Activated CD4-positive, alpha-beta T cell treated with anti-CD3 and anti-CD28 coated beads, Interleukin-2, amount 10 ng/mL, durations not matched to agents 7 days and 5 days (primary cell): ENCODE data around the gene AGBL4. TPM values are rescaled to one million over a fixed set of nuclear protein-coding genes. Genes with fewer than 3 reads are reported as not detected.

Source experiments
- CTCF ChIA-PET: fragments of 350-600 bp; sonication (Branson Sonifier 250); formaldehyde crosslinking; loops from one replicate; lab custom pipeline; 2021; ENCODE audit warnings: antibody characterized with exemption; lab: Charles Lee
- POLR2A ChIA-PET: fragments of 350-600 bp; sonication (Branson Sonifier 250); formaldehyde crosslinking; loops from one replicate; lab custom pipeline; 2021; ENCODE audit warnings: antibody characterized with exemption; lab: Charles Lee
- DNase-seq: peaks from one replicate; pipeline ENCODE4 v3.0.0-alpha.2; 2020
- H3K27ac Mint-ChIP-seq: one replicate; pipeline ENCODE4 v1.8.0; 2021; ENCODE audit warnings: mild to moderate bottlenecking, moderate library complexity, mixed read lengths
- H3K27me3 Mint-ChIP-seq: one replicate; pipeline ENCODE4 v1.8.0; 2021; ENCODE audit warnings: mixed read lengths
- H3K36me3 Mint-ChIP-seq: one replicate; pipeline ENCODE4 v1.8.0; 2021; ENCODE audit warnings: low read depth, mixed read lengths
- H3K4me1 Mint-ChIP-seq: one replicate; pipeline ENCODE4 v1.8.0; 2021; ENCODE audit warnings: mixed read lengths
- H3K4me3 Mint-ChIP-seq: one replicate; pipeline ENCODE4 v1.8.0; 2021; ENCODE audit warnings: mild to moderate bottlenecking, moderate library complexity, mixed read lengths
- H3K9me3 Mint-ChIP-seq: one replicate; pipeline ENCODE4 v1.8.0; 2021; ENCODE audit warnings: mixed read lengths
- total RNA-seq, 2 experiments: library from RNA; stranded (reverse); gene quantifications; one replicate each; pipeline ENCODE4 v1.2.3, GENCODE V29; 2021

AGBL4 gene
- total RNA-seq, 2 experiments from 2014 or later, result not detected

DNA sequence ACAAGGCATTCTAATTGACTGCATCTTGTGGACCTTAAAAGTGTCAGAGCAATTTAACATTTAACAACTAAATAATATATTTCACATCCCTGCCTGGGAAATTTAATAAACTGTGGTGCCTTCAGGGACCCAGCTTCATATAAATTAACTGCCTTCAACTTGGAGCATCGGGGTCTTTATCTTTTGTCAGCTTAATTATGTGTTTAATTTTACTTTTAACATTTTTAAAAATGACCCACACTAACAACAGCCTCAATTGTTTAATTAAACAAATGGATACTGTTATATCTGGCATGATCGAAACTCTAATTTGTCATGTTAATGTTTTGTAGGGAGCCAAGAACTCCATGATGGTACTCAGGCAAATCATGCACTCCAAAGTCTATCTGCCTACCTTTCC lies 857.7 kb downstream of the AGBL4 start:
- Mint-ChIP-seq H3K27me3 (no peaks in the 10 kb centered on the region), H3K4me3 (no peak overlapping the region), H3K9me3 (no peaks in the 10 kb centered on the region), H3K4me1 (no peaks in the 10 kb centered on the region), H3K36me3 (no peaks in the 10 kb centered on the region), H3K27ac (no peak overlapping the region)
- ChIA-PET CTCF (no interaction called here), POLR2A (no interaction called here)
- no peak for DNase-seq

DNA sequence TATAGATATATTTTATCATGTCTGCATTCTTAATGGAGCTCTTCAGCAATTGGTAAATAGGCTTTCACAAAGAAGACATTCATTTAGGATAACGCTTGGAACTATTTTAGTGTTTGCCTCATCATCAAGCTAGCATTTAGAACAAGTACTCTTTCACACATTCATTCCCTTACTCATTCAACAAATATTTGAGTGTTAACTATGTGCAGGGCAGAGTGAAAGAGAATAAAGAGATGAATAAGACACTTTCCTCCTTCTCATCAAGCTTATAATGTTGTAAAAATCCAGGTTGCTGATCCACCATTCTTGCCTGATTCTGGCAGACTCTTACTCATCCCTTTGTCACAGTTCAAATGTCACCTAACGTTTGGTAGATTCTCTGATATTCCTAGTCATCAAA lies 860.7 kb downstream of the AGBL4 start:
- H3K4me1 Mint-ChIP-seq, result no peaks in the 10 kb centered on the region
- H3K27me3 Mint-ChIP-seq, result no peaks in the 10 kb centered on the region
- H3K4me3 Mint-ChIP-seq, result no peak overlapping the region
- DNase-seq, result no peak
- no peak overlapping the region for H3K27ac Mint-ChIP-seq
- ChIA-PET POLR2A (no interaction called here), CTCF (no interaction called here)
- no peaks in the 10 kb centered on the region for H3K36me3 Mint-ChIP-seq
- H3K9me3 Mint-ChIP-seq, result no peaks in the 10 kb centered on the region

DNA sequence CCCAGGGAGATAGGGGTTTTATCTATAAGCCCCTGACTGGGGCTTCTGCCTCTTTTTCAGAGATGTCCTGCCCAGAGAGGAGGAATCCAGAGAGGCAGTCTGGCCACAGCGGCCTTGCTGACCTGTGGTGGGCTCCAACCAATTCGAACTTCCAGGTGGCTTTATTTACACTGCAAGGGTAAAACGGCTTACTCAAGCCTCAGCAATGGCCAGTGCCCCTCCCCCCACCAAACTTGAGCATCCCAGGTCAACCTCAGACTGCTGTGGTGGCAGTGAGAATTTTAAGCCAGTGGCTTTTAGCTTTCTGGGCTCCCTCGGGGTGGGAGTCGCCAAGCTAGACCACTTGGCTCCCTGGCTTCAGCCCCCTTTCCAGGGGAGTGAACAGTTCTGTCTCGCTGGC lies 863.1 kb downstream of the AGBL4 start:
- ChIA-PET POLR2A (no interaction called here), CTCF (no interaction called here)
- no peaks in the 10 kb centered on the region for H3K36me3 Mint-ChIP-seq
- DNase-seq, result no peak
- H3K9me3 Mint-ChIP-seq, result no peaks in the 10 kb centered on the region
- no peak overlapping the region for H3K4me3 Mint-ChIP-seq
- no peaks in the 10 kb centered on the region for H3K4me1 Mint-ChIP-seq
- no peak overlapping the region for H3K27ac Mint-ChIP-seq
- no peaks in the 10 kb centered on the region for H3K27me3 Mint-ChIP-seq

DNA sequence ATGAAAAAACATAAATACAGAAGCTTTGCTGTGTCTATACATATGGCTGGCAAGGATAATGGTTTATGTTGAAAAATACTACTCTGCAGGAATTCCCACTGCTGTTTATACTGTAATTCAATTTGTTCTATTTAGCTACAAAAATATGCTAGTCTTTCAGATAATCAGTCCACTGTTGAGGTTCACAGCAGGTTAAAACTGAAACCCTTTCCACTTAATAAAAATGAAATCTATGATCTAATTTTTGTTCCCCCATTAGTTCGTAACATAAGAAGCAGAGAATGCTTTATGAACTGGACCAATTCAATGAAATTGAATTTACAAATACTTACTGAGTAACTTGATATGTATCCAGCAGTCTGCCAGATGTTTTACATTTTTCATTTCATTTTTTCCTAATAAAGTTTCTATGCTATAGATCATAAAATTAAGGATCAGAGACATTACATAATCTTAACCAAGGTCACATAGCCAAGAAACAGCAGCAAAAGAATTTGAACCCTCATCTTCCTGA lies 887.0 kb downstream of the AGBL4 start:
- no peak overlapping the region for H3K27ac Mint-ChIP-seq

DNA sequence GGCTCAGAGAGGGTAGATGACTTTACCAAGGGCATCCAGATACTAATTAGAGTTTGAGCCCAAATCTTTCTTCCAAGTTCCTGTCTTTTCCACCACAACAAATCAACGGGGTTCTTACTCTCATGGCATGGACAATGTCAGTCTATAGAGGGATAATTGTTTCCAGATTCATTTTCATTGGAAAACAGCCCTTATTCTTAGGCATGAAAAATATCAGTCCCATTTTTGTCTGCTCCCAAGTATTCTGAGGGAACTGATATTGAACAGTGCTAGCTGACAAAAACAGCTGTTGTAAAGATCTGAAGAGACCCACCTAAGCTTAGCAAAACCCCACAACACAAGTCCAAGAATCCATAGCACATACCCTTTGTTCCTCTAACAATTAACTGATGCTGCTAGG lies 898.0 kb downstream of the AGBL4 start:
- CTCF ChIA-PET, result no interaction called here
- Mint-ChIP-seq H3K4me3 (no peak overlapping the region), H3K4me1 (no peaks in the 10 kb centered on the region), H3K36me3 (no peaks in the 10 kb centered on the region), H3K27ac (no peak overlapping the region), H3K9me3 (peaks cover 7% of the 10 kb centered on the region), H3K27me3 (no peaks in the 10 kb centered on the region)
- POLR2A ChIA-PET, result no interaction called here
- no peak for DNase-seq

More for the DNA sequence above, 887.0 kb downstream of the AGBL4 start:
- DNase-seq, result no peak
- Mint-ChIP-seq H3K36me3 (no peaks in the 10 kb centered on the region), H3K4me1 (no peaks in the 10 kb centered on the region), H3K27me3 (no peaks in the 10 kb centered on the region), H3K4me3 (no peak overlapping the region), H3K9me3 (peaks cover 6% of the 10 kb centered on the region)
- CTCF ChIA-PET, result no interaction called here
- POLR2A ChIA-PET, result no interaction called here

DNA sequence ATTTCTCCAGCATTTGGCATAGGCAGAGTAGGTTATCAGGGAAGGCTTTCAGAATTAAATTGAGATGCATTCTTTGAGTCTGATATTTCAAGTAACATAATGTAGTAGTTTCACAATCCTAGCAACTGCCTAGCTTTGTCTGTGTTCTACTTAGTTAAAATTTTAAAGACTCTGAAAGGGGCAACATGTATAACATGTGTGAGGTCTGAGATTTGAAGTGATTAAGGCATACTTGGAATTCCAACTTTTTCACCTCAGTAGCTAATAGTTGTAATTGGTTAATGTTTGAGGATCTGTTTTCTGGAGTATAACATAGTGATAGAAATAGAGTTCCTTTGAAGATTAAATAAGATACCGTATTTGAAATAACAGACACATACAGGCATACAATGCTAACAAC lies 911.8 kb downstream of the AGBL4 start:
- H3K27ac Mint-ChIP-seq, result no peak overlapping the region
- no peak overlapping the region for H3K4me3 Mint-ChIP-seq
- ChIA-PET CTCF (no interaction called here), POLR2A (no interaction called here)
- DNase-seq, result no peak
- H3K4me1 Mint-ChIP-seq, result no peaks in the 10 kb centered on the region
- no peaks in the 10 kb centered on the region for H3K27me3 Mint-ChIP-seq
- no peaks in the 10 kb centered on the region for H3K36me3 Mint-ChIP-seq
- peaks cover 7% of the 10 kb centered on the region for H3K9me3 Mint-ChIP-seq

DNA sequence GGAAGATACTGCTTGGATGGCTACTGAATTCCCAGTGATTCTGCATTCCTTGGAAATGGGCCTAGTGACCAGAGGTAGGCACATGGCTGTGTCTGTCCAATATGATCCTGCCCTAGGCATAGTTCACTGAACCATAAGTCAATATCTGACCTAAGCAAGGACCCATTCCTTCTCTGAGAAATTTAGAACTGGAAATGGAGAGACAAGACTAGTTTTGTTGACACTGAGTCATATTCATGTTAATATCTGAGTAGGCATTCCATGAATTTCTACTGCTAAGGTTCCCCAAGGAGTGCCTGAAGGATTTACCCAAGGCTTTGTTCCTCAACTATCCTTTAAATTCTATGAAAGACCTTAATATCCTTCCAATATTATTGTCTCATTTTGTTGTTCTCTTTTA lies 917.3 kb downstream of the AGBL4 start:
- Mint-ChIP-seq H3K27me3 (no peaks in the 10 kb centered on the region), H3K36me3 (no peaks in the 10 kb centered on the region), H3K9me3 (no peaks in the 10 kb centered on the region), H3K4me1 (no peaks in the 10 kb centered on the region), H3K4me3 (no peak overlapping the region), H3K27ac (no peak overlapping the region)
- ChIA-PET CTCF (no interaction called here), POLR2A (no interaction called here)
- DNase-seq, result no peak

DNA sequence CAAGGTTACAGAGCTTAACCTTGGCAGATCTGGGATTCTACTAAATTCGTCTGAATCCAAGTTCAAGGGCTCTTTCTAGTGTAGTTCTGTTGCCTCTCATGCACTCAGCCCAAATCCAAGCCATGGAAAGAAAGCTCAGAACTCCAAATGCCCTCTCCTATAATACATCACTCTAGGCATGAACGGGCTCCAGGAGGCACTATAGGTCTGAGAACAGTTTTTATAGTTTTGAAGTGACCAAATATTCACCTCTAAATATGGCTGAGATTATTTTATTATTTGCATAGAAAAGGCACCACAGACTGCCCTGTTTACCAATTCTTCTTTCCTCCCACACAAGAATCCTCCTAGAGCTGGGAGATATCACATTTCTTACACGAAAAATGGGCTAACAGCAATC lies 919.2 kb downstream of the AGBL4 start:
- ChIA-PET POLR2A (no interaction called here), CTCF (no interaction called here)
- no peak overlapping the region for H3K27ac Mint-ChIP-seq
- H3K27me3 Mint-ChIP-seq, result no peaks in the 10 kb centered on the region
- H3K4me1 Mint-ChIP-seq, result no peaks in the 10 kb centered on the region
- no peaks in the 10 kb centered on the region for H3K9me3 Mint-ChIP-seq
- no peak for DNase-seq
- no peaks in the 10 kb centered on the region for H3K36me3 Mint-ChIP-seq
- no peak overlapping the region for H3K4me3 Mint-ChIP-seq

DNA sequence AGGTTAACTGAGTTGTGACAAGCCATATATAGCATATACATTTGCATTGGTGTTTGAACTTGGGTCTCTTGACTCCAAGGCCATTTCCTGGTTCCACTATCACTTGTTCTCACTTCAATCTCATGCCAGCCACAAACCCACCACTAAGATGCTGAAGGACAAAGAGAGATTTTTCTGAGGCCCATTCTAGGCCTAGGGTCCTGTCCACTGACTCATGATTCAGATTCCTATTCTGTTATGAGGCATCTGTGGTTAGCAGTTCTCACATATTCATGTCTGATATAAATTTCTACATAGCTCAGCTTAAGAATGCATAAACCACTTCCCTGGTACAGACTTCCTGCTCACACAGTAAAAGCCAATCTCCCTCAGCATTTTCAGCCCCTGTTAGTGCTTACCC lies 921.0 kb downstream of the AGBL4 start:
- Mint-ChIP-seq H3K27ac (no peak overlapping the region), H3K36me3 (no peaks in the 10 kb centered on the region)
- POLR2A ChIA-PET, result no interaction called here

DNA sequence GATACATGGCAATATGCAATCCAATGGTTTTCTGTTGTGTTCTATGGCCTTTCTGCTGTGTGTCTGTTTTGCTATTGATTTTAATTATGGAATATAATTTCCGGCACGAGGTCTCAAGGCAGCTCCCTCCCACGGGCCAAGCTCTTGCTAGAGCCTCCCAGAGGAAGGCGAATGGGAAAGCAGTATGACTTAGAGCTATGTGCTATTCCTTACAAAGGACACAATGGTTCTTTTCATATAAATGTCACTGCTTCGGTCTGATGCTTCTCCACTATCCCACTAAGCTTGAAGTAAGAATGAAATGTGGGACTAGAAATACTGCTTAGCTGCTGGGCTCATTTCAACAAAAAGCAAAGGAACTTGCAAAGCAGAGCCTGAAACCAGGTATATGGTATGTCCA lies 924.9 kb downstream of the AGBL4 start:
- no peaks in the 10 kb centered on the region for H3K27me3 Mint-ChIP-seq
- CTCF ChIA-PET, result no interaction called here
- no peaks in the 10 kb centered on the region for H3K4me1 Mint-ChIP-seq
- no peaks in the 10 kb centered on the region for H3K9me3 Mint-ChIP-seq
- H3K27ac Mint-ChIP-seq, result no peak overlapping the region
- no peaks in the 10 kb centered on the region for H3K36me3 Mint-ChIP-seq
- no peak overlapping the region for H3K4me3 Mint-ChIP-seq
- DNase-seq, result no peak
- POLR2A ChIA-PET, result no interaction called here

More for the DNA sequence above, 921.0 kb downstream of the AGBL4 start:
- CTCF ChIA-PET, result no interaction called here
- DNase-seq, result no peak
- no peaks in the 10 kb centered on the region for H3K4me1 Mint-ChIP-seq
- H3K4me3 Mint-ChIP-seq, result no peak overlapping the region
- H3K27me3 Mint-ChIP-seq, result no peaks in the 10 kb centered on the region
- no peaks in the 10 kb centered on the region for H3K9me3 Mint-ChIP-seq

DNA sequence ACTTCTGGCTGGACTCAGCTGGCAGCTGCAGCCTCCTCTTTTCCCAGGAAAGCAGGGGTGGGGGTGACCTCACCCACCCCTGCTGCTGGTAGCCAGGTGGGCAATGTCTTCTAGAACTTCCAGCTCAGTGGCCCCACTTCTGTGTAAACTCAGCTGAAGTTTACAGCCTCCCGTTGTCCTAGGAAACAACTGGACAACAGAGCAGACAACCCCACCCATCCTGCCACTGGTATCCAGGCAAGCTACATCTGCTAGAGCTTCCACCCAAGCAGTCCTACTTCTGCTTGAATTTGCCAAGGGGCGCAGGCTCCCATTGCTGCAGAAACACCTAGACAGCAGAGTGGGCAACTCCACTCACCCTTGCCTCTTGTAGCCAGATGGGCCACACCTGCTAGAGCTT lies 937.4 kb downstream of the AGBL4 start:
- DNase-seq, result no peak
- Mint-ChIP-seq H3K4me1 (no peaks in the 10 kb centered on the region), H3K27ac (no peak overlapping the region), H3K36me3 (no peaks in the 10 kb centered on the region), H3K27me3 (no peaks in the 10 kb centered on the region), H3K4me3 (no peak overlapping the region), H3K9me3 (no peaks in the 10 kb centered on the region)
- ChIA-PET POLR2A (no interaction called here), CTCF (no interaction called here)

DNA sequence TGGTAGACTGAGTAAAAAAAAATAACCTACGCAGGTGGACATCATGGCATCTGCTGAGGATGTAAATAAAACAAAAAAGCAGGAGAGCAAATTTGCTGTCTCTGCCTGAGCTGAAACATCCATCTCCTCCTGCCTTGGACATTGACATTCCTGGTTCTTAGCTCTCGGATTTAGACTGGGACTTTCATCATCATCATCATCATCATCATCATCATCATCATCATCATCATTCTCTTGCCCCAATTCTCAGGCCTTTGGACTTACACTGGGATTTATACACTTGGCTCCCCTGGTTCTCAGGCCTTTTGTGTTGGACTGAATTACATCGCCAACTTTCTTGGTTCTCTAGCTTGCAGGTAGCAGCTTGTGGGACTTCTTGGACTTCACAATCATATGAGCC lies 938.7 kb downstream of the AGBL4 start:
- H3K27ac Mint-ChIP-seq, result no peak overlapping the region
- no peaks in the 10 kb centered on the region for H3K9me3 Mint-ChIP-seq
- no peaks in the 10 kb centered on the region for H3K4me1 Mint-ChIP-seq
- no peaks in the 10 kb centered on the region for H3K27me3 Mint-ChIP-seq
- DNase-seq, result no peak
- CTCF ChIA-PET, result no interaction called here
- H3K4me3 Mint-ChIP-seq, result no peak overlapping the region
- no peaks in the 10 kb centered on the region for H3K36me3 Mint-ChIP-seq
- POLR2A ChIA-PET, result no interaction called here

DNA sequence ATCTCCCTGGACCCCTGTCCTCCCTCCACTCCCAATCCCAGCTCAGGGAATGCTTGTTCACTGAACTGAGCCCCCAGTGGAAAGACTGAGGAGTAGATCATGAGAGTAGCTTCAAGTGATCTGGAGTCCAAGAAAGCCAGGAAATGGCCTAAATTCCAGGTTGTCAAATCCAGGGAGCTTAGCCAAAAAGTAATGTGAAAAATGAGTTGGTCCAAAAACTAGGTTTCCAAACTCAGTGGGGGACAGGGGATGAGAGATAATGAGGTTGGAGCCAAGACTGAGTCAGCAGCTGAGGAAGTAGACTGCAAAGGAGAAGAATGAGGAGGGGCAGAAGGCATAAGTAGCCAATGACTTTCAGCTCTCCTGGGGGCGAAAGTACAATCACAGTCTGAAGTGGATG lies 963.0 kb downstream of the AGBL4 start:
- H3K9me3 Mint-ChIP-seq, result peaks cover 3% of the 10 kb centered on the region
- no peak for DNase-seq
- no peak overlapping the region for H3K27ac Mint-ChIP-seq
- POLR2A ChIA-PET, result no interaction called here
- CTCF ChIA-PET, result no interaction called here
- H3K36me3 Mint-ChIP-seq, result no peaks in the 10 kb centered on the region
- no peaks in the 10 kb centered on the region for H3K4me1 Mint-ChIP-seq
- no peaks in the 10 kb centered on the region for H3K27me3 Mint-ChIP-seq
- no peak overlapping the region for H3K4me3 Mint-ChIP-seq

DNA sequence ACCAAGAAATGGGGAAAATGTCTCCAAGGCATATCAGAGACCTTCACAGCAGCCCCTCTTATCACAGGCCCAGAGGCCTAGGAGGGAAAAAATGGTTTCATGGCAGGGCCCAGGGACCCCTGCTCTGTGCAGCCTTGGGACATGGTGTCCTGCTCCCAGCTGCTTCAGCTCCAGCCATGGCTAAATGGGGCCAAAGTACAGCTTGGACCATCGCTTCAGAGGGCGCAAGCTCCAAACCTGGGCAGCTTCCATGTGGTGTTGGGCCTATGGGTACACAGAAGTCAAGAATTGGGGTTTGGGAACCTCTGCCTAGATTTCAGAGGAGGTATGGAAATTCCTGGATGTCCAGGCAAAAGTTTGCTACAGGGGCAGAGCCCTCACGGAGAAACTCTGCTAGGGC lies 964.7 kb downstream of the AGBL4 start:
- Mint-ChIP-seq H3K36me3 (no peaks in the 10 kb centered on the region), H3K27me3 (no peaks in the 10 kb centered on the region), H3K4me3 (no peak overlapping the region), H3K27ac (no peak overlapping the region), H3K9me3 (peaks cover 3% of the 10 kb centered on the region), H3K4me1 (no peaks in the 10 kb centered on the region)
- ChIA-PET POLR2A (no interaction called here), CTCF (no interaction called here)
- DNase-seq, result no peak
